Measurements from ENCODE around the gene CELSR2.

Gene CELSR2

GRCh38 chr1:109306832-109307273 lies 57.5 kb downstream of the CELSR2 start, which contains the start of gene MYBPHL:
Gene MYBPHL (minus strand): TSS chr1:109307011. CDS start chr1:109306991, 20 bp downstream.
- no peak for DNase-seq (ENCODE audit: low spot score)

DNA sequence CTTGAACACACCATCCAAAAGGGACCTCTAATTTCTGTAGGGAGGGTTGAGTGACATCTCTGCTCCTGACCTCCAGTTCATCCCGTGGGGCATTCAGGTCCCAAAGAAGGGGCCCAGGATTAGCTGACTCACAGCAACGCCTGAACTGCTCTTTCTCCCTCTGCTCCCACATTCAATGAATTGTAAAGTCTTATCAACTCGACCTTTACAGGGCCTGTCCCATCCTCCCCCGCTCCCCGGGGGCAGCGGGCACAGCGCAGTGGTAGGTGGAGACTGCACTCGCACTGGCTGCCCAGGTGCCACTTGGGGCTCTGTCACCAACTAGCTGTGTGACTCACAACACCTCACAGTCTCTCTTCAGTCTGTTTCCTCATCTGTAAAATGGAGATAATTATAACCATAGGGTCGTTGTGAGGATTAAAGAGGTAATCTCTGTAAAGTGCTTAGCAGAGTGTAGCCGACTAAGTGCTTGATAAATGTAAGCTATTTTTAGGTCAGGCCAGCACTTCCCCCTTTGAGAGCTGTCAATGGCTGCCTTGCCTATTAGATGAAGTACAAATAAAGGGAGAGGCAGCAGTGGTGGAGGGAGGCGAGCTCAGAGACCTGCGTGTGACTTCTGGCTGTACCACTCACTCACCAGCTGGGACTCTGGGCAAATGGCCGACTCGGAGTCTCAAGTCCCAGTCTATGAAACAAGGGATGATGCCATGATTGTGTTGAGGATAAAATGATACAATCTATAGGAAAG lies 58.1 kb downstream of the CELSR2 start:
- DNase-seq (ENCODE audit: low spot score) = no peak

- no peak for DNase-seq (ENCODE audit: low spot score)
Measured at GRCh38 chr1:109309347-109309746, 60.0 kb downstream of the CELSR2 start.

DNA sequence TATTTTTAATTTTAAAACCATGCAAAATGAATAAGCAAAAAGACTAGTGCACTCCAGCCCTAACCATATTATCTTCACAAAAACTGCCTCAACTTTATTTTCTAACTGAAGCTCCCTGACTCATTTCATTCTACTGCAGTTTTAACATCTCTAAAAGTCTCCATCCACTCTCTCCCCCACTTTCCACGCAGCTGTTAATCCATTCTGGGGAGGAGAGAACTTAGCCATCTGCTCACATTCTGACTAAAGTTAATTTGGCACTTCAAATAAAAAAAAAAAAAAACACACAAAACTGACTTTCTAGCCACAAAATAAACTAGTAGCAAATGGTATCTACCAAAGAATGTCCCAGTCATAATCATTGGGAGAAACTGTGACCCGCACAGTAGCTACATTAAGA lies 62.9 kb downstream of the CELSR2 start:
- no peak for DNase-seq (ENCODE audit: low spot score)

DNA sequence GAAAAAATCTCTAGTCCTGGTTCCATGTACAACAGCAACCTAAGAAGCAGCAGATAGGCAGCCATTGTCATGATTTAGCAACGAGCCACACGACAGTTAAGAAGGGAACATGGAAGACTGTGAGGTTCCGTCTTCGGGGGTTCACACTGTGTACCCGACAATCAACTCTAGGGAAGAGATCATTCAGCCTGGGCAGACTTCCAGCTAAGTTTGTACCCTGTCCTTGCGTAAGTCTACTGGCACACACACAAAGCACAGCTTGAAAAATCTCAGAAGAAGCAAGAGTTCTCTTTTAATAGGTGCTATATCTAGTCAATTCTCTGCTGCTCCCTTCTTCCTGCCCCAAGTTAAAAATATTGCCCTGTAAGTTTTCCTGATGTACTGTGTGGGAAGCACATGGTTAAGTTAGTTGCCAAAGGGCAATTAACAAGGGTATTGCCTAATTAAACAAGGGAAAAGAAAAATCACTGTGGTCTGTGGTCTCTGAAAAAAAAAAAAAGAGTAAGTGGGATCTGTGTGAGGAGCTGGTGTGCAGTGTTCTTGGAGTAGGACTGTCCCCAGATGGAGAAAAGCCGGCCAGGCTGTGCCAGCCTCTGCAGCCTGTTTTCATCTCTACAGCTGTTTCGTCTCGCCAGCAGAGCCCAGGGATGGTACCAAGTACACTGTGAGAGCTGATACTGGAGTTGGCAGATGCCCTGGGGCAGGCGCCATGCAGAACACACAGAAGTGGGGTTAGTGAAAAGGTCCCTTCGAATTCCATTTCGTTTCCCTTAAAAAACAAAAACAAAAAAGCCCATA lies 63.8 kb downstream of the CELSR2 start:
- no peak for DNase-seq (ENCODE audit: low spot score)

- no peak for DNase-seq (ENCODE audit: low spot score)
Measured at GRCh38 chr1:109314795-109315194, 65.5 kb downstream of the CELSR2 start.

- DNase-seq (ENCODE audit: low spot score) = no peak
Measured at GRCh38 chr1:109315288-109315687, 65.9 kb downstream of the CELSR2 start.

- DNase-seq (ENCODE audit: low spot score) = no peak
Measured at GRCh38 chr1:109316506-109316905, 67.2 kb downstream of the CELSR2 start.

- DNase-seq (ENCODE audit: low spot score) = no peak
Measured at GRCh38 chr1:109319114-109319513, 69.8 kb downstream of the CELSR2 start.

DNA sequence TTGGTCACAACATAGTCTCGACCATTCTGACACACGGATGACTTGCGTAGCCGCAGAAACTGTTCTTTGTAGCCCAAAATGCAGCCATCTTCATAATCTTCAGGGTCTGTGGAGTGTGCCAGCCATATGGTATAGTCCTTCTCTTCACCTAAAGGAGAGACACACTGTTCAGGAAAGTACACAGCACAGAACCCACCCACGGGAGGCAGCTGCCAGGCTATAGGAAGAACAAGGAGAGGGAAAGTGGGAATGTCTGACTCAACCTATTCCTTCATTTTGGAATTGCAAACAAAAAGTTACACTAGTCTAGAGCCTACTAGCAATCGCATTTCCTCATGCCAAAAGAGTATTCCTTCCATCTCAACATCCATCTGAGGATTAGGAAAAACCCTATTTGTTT lies 73.6 kb downstream of the CELSR2 start:
- no peak for DNase-seq (ENCODE audit: low spot score)

Data from iPS-NIHi11 (cell line).